ENCODE measurements around the gene TRAK2. TPM values are rescaled to one million over a fixed set of nuclear protein-coding genes. Genes with fewer than 3 reads are reported as not detected.

Gene TRAK2
- polyA plus RNA-seq, 1 donor from 2014 or later: 19.6 TPM

- H2AFZ ChIP-seq (ENCODE audit: low read depth, low read length): no peak overlapping the region
- H3K4me2 ChIP-seq (ENCODE audit: low read length): peak overlapping the region; percentile 83
- no peak for TF ChIP-seq MXI1 (conservative IDR thresholded peaks at IDR 0.05; ENCODE audit: poor library complexity, severe bottlenecking)
- TF ChIP-seq, protein P1, sequence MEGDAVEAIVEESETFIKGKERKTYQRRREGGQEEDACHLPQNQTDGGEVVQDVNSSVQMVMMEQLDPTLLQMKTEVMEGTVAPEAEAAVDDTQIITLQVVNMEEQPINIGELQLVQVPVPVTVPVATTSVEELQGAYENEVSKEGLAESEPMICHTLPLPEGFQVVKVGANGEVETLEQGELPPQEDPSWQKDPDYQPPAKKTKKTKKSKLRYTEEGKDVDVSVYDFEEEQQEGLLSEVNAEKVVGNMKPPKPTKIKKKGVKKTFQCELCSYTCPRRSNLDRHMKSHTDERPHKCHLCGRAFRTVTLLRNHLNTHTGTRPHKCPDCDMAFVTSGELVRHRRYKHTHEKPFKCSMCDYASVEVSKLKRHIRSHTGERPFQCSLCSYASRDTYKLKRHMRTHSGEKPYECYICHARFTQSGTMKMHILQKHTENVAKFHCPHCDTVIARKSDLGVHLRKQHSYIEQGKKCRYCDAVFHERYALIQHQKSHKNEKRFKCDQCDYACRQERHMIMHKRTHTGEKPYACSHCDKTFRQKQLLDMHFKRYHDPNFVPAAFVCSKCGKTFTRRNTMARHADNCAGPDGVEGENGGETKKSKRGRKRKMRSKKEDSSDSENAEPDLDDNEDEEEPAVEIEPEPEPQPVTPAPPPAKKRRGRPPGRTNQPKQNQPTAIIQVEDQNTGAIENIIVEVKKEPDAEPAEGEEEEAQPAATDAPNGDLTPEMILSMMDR (IDR thresholded peaks at IDR 0.05; ENCODE audit: poor library complexity, severe bottlenecking): no peak
- TF ChIP-seq EP300 (conservative IDR thresholded peaks at IDR 0.05; ENCODE audit: poor library complexity, severe bottlenecking): no peak
- TF ChIP-seq POLR2AphosphoS5 (IDR thresholded peaks at IDR 0.05): no peak
- TF ChIP-seq RAD21 (conservative IDR thresholded peaks at IDR 0.05): no peak
- no peak for TF ChIP-seq EZH2 (IDR thresholded peaks at IDR 0.05; ENCODE audit: borderline replicate concordance, insufficient read depth, low read length, poor library complexity, severe bottlenecking)
- no peak for TF ChIP-seq TAF1 (IDR thresholded peaks at IDR 0.05; ENCODE audit: low read depth)
- TF ChIP-seq SMC3 (conservative IDR thresholded peaks at IDR 0.05; ENCODE audit: poor library complexity): no peak
- no peak for TF ChIP-seq REST (IDR thresholded peaks at IDR 0.05; ENCODE audit: borderline replicate concordance)
- peaks cover 5% of the 10 kb centered on the region for H3K79me2 ChIP-seq (replicated peaks; ENCODE audit: insufficient read depth, low read length)
- no peaks in the 10 kb centered on the region for H3F3A ChIP-seq (ENCODE audit: insufficient read depth, low read length, poor library complexity, severe bottlenecking)
- no peaks in the 10 kb centered on the region for H3K27me3 ChIP-seq (ENCODE audit: insufficient read depth, low read depth, low read length)
- no peaks in the 10 kb centered on the region for H3K9me3 ChIP-seq (ENCODE audit: low read length)
- H3K9ac ChIP-seq (ENCODE audit: low read length): no peak overlapping the region
- H3K9me2 ChIP-seq (ENCODE audit: insufficient read depth, low read length): no peaks in the 10 kb centered on the region
- H4K20me1 ChIP-seq (ENCODE audit: insufficient read depth): no peaks in the 10 kb centered on the region
- H3K36me3 ChIP-seq (ENCODE audit: insufficient read depth, low read length): no peaks in the 10 kb centered on the region
- H3K27ac ChIP-seq (ENCODE audit: low read length): no peak overlapping the region
- H3K4me3 ChIP-seq (ENCODE audit: low read length): peak overlapping the region; percentile 98
These were observed 1.8 kb upstream of the TRAK2 start for GRCh38 chr2:201452922-201453643.

- Histone ChIP-seq H3K79me2 (replicated peaks; ENCODE audit: insufficient read depth, low read length) (peaks cover 5% of the 10 kb centered on the region), H3K36me3 (ENCODE audit: insufficient read depth, low read length) (no peaks in the 10 kb centered on the region), H2AFZ (ENCODE audit: low read depth, low read length) (peak overlapping the region; percentile 57), H3K9me3 (ENCODE audit: low read length) (no peaks in the 10 kb centered on the region), H3K4me3 (ENCODE audit: low read length) (peak overlapping the region; percentile 98), H3F3A (ENCODE audit: insufficient read depth, low read length, poor library complexity, severe bottlenecking) (no peaks in the 10 kb centered on the region), H4K20me1 (ENCODE audit: insufficient read depth) (no peaks in the 10 kb centered on the region), H3K27ac (ENCODE audit: low read length) (peak overlapping the region; percentile 69), H3K4me2 (ENCODE audit: low read length) (peak overlapping the region; percentile 83), H3K9ac (ENCODE audit: low read length) (peak overlapping the region; percentile 85), H3K27me3 (ENCODE audit: insufficient read depth, low read depth, low read length) (no peaks in the 10 kb centered on the region), H3K9me2 (ENCODE audit: insufficient read depth, low read length) (no peaks in the 10 kb centered on the region)
- TF ChIP-seq EZH2 (IDR thresholded peaks at IDR 0.05; ENCODE audit: borderline replicate concordance, insufficient read depth, low read length, poor library complexity, severe bottlenecking): no peak
- no peak for TF ChIP-seq TAF1 (IDR thresholded peaks at IDR 0.05; ENCODE audit: low read depth)
- TF ChIP-seq REST (IDR thresholded peaks at IDR 0.05; ENCODE audit: borderline replicate concordance): peak; percentile 39
- TF ChIP-seq, protein P1 (IDR thresholded peaks at IDR 0.05; ENCODE audit: poor library complexity, severe bottlenecking): peak; percentile 21
These were observed 1.0 kb upstream of the TRAK2 start for GRCh38 chr2:201452058-201452921.
